ENCODE results near the gene SPON1. TPM values are rescaled to one million over a fixed set of nuclear protein-coding genes. Genes with fewer than 3 reads are reported as not detected.

SPON1 gene
- total RNA-seq, 1 experiment from 2014 or later: 0.20 TPM

DNA sequence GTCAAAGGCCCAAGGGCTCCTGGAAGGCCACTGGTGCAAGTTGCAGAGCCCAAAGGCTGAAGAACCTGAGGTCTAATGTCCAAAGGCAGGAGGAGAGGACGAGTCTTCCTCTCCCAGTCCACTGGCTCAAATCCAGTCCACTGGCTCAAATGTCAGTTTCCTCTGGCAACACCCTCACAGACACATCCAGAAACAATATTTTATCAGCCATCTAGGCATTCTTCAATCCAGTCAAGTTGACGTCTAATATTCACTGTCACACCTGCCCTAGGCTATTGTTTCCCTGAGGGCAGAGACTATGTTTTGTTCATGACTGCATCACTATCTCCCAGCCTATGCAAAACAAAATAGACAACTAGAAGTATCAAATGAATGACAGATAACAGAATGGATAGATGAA lies 148.1 kb downstream of the SPON1 start:
- H2AK5ac ChIP-seq (ENCODE audit: insufficient read length, low read length): no peak overlapping the region
- no peak overlapping the region for H3K56ac ChIP-seq (ENCODE audit: insufficient read length, low read depth, low read length)
- no peak overlapping the region for H3K9ac ChIP-seq (ENCODE audit: extremely low read depth, insufficient read length, low read length)
- Mint-ChIP-seq H3K27ac (no peak overlapping the region), H3K36me3 (ENCODE audit: insufficient read depth in 1 of 3, low read depth in 3 of 3) (no peaks in the 10 kb centered on the region), H3K4me1 (peaks cover 7 to 8% of the 10 kb centered on the region in 2 experiments), H3K9me3 (no peaks in the 10 kb centered on the region), H3K27me3 (ENCODE audit: low read depth) (no peaks in the 10 kb centered on the region), H3K4me3 (no peak overlapping the region)
- no peak overlapping the region for H3K18ac ChIP-seq (ENCODE audit: insufficient read length, low read depth, low read length)
- peaks cover 6% of the 10 kb centered on the region; the same call in 1 of the 2 replicates for H3K4me1 ChIP-seq (ENCODE audit: insufficient read depth, low read length)
- no peak overlapping the region for H4K91ac ChIP-seq (ENCODE audit: insufficient read length, low read depth, low read length)
- no peaks in the 10 kb centered on the region for H3K23me2 ChIP-seq (ENCODE audit: insufficient read length, low read depth, low read length, poor library complexity, severe bottlenecking)
- H3K9me3 ChIP-seq (ENCODE audit: control insufficient read depth, low read depth, low read length): no peaks in the 10 kb centered on the region
- no peak overlapping the region for H3K23ac ChIP-seq (ENCODE audit: insufficient read length, low read depth, low read length)
- H3K27ac ChIP-seq (ENCODE audit: insufficient read length, low read depth, low read length): no peak overlapping the region
- no peak for DNase-seq
- no peak overlapping the region for H4K8ac ChIP-seq (replicated peaks; ENCODE audit: insufficient read length, low read depth, low read length)
- H2BK5ac ChIP-seq (ENCODE audit: insufficient read length, low read length): no peak overlapping the region
- no peak for TF ChIP-seq CTCF (conservative IDR thresholded peaks at IDR 0.05)
- H2BK120ac ChIP-seq (ENCODE audit: low read depth, low read length, poor library complexity, severe bottlenecking): no peak overlapping the region
- no peaks in the 10 kb centered on the region for H4K20me1 ChIP-seq (ENCODE audit: control insufficient read depth, insufficient read depth, insufficient read length)
- H3K4me2 ChIP-seq (ENCODE audit: insufficient read depth, insufficient read length, low read length): no peak overlapping the region
- WGBS (ENCODE audit: extremely low coverage, insufficient read length, low lambda C conversion rate): no CpG with 5 or more reads among the region's 2 CpGs
- H2AFZ ChIP-seq (ENCODE audit: low read length): no peak overlapping the region
- no peaks in the 10 kb centered on the region for H3K27me3 ChIP-seq (ENCODE audit: insufficient read depth, low read length)
- H2BK12ac ChIP-seq (ENCODE audit: insufficient read length, low read depth, low read length): no peak overlapping the region
- H3K14ac ChIP-seq (ENCODE audit: insufficient read depth, low read length): no peak overlapping the region
- no peak overlapping the region for H2BK20ac ChIP-seq (ENCODE audit: low read depth, low read length, poor library complexity, severe bottlenecking)
- H4K5ac ChIP-seq (ENCODE audit: insufficient read length, low read depth, low read length): no peak overlapping the region
- no peak overlapping the region for H3K4ac ChIP-seq (ENCODE audit: low read depth, low read length)
- H3K79me2 ChIP-seq (ENCODE audit: insufficient read depth, low read length): no peaks in the 10 kb centered on the region
- no peaks in the 10 kb centered on the region for H3K79me1 ChIP-seq (ENCODE audit: insufficient read depth, low read depth, low read length, poor library complexity, severe bottlenecking)
- H3T11ph ChIP-seq (ENCODE audit: low read length): no peak overlapping the region
- no peak overlapping the region for H2BK15ac ChIP-seq (ENCODE audit: low read depth, low read length)

All from H9 (cell line).